Fibroblast of skin of right quadriceps (primary cell): Measurements from ENCODE around the gene SDHAF3.
"Not testable (repeated sequence)": the region's sequence is repeated elsewhere in the genome, so short reads cannot be mapped to it uniquely, and the experiment has no call there.

ENCODE experiments used
- DNase-seq: peaks from one replicate; pipeline ENCODE4 v3.0.0-alpha.2; 2013

SDHAF3 gene

DNA sequence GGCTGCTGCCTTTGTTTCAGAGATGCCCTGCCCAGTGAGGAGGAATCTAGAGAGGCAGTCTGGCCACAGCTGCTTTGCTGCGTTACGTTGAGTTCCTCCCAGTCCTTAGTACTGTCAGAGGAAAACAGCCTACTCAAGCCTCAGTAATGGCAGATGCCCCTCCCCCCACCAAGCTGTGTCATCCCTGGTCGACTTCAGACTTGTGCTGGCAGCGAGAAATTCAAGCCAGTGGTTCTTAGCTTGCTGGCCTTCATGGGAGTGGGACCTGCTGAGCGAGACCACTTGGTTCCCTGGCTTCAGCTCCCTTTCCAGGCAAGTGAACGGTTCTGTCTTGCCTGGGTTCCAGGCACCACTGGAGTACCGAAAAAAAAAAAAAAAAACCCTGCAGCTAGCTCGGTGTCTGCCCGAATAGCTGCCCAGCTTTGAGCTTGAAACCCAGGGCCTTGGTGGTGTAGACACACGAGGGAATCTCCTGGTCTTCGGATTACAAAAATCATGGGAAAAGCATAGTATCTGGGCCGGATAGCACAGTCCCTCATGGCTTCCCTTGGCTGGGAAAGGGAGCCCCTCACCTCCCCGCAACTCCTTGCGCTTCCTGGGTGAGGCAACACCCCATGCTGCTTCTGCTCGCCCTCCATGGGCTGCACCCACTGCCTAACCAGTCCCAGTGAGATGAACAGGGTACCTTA is 9.1 kb downstream of the SDHAF3 start:
- peak; percentile 18 for DNase-seq

- no peak for DNase-seq
These were observed 11.2 kb downstream of the SDHAF3 start for GRCh38 chr7:97128736-97129135.

- no peak for DNase-seq
These were observed 13.1 kb downstream of the SDHAF3 start for GRCh38 chr7:97130417-97131139.

DNA sequence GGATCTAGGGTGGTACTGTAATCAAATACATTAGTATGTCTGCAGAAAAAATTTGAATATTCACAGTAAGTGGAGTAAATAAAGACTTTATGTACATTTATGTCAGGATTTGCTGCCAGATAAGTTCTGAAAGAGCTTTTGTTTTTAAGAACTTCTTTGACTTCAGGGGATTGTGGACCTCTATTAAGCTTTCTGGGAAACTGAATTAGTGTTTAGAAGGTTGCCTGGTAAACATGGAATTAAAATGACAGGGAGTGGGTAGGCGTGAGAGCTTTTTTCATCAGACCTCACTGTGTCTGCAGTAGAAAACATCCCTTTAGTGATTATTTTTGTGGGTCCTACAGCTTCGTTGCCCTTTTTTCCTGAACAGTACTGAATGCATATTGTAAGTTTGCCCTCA is 15.7 kb downstream of the SDHAF3 start:
- DNase-seq, result no peak

DNA sequence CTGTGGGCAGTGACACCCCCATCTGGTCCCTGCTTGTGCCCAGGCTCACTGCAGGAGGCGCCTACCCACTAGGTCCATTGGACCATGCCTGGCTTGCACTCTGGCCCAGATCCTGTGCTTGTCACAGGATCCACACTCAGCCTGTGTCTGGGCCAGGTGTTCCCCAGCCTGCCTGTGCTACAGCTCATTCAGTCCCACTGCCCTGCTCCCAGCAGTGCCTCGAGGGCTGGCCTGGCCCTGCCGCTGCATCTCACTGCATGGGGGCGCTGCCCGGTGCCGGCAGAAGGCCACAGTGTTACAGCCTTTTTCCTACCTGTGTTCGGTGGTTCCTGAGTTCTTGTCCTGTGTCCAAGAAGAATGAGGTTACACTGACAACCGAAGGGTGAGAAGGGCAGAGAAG is 21.3 kb downstream of the SDHAF3 start:
- no peak for DNase-seq

GRCh38 chr7:97145068-97145467 is 27.6 kb downstream of the SDHAF3 start:
- peak; percentile 26 for DNase-seq

- no peak for DNase-seq
These were observed 32.3 kb downstream of the SDHAF3 start for GRCh38 chr7:97149843-97150242.

- no peak for DNase-seq
These were observed 38.5 kb downstream of the SDHAF3 start for GRCh38 chr7:97155897-97156418.

- DNase-seq, result not testable (repeated sequence)
These were observed 42.5 kb downstream of the SDHAF3 start for GRCh38 chr7:97159984-97160383.

DNA sequence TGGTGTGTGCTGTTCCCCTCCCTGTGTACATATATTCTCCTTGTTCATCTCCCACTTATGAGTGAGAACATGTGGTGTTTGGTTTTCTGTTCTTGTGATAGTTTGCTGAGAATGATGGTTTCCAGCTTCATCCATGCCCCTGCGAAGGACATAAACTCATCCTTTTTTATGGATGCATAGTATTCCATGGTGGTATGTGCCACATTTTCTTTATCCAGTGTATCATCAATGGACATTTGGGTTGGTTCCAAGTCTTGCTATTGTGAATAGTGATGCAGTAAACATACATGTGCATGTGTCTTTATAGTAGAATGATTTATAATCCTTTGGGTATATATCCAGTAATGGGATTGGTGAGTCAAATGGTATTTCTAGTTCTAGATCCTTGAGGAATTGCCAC is 44.1 kb downstream of the SDHAF3 start:
- not testable (repeated sequence) for DNase-seq

GRCh38 chr7:97166308-97166707 is 48.8 kb downstream of the SDHAF3 start:
- no peak for DNase-seq

DNA sequence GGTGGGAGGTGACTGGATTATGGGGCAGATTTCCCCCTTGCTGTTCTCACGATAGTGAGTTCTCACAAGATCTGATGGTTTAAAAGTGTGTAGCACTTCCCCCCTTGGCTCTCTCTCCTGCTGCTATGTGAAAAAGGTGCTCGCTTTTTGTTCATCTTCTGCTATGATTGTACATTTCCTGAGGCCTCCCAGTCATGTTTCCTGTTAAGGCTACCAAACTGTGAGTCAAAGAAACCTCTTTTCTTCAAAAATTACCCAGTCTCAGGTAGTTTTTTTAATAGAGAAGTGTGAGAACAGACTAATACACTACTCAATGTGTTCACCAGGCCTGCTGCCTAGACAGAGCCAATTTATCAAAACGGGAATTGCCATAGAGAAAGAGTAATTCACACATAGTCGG is 49.7 kb downstream of the SDHAF3 start:
- no peak for DNase-seq

GRCh38 chr7:97167749-97168148 is 50.3 kb downstream of the SDHAF3 start:
- DNase-seq, result no peak

DNA sequence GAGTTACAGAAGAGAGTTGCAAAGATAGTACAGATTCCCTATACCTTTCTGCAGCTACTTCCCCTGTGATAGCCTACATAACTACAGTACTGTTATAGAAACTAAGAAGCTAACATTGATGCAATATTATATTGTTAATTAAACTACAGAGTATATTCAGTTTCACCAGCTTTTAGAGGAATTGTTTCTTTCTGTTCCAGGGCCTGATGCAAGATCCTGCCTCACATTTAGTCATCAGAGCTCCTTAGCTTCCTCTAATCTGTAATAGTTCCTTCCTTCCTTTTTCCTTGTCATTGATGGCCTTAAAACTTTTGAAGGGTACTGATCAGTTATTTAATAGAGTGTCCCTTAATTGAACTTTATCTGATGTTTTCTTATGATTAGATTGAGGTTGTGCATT is 56.8 kb downstream of the SDHAF3 start:
- DNase-seq, result no peak

DNA sequence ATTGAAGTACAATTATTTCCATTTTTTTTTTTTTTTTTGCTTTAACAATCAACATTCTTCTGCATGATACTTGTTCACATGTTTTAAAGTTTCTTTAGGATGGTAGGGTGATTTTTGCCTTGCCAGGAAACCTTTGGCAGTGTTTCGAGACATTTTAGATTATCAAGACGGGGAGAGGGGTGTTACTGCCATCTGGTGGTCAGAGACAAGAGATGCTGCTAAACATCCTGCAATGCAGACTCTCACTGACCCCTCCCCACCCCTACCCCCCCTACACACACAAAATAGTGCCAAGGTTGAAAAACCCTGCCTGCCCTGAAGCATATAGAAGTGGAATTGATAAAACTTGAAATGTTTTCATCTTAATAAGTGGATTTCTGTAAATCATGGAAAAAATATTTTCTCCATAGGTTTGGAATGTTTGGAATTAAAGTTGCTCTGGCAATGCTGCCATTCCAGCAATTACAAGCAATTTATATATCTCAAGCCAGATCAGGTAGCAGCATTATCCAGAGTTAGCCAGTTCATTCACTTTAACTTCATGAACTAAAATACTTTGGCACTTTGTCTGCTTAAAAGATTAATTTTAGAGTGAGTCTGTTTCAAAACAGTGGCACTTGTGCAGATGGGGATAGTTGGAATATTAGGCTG is 62.1 kb downstream of the SDHAF3 start:
- peak; percentile 62 for DNase-seq

- peak; percentile 21 for DNase-seq
These were observed 69.6 kb downstream of the SDHAF3 start for GRCh38 chr7:97187067-97187466.

DNA sequence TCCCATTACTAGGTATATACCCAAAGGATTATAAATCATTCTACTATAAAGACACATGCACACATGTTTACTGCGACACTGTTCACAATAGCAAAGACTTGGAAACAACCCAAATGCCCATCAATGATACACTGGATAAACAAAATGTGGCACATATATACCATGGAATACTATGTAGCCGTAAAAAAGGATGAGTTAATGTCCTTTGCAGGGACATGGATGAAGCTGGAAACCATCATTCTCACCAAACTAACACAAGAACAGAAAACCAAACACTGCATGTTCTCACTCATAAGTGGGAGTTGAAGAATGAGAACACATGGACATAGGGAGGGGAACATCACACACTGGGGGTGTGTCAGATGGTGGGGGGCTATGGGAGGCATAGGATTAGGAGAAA is 78.7 kb downstream of the SDHAF3 start:
- DNase-seq, result not testable (repeated sequence)

DNA sequence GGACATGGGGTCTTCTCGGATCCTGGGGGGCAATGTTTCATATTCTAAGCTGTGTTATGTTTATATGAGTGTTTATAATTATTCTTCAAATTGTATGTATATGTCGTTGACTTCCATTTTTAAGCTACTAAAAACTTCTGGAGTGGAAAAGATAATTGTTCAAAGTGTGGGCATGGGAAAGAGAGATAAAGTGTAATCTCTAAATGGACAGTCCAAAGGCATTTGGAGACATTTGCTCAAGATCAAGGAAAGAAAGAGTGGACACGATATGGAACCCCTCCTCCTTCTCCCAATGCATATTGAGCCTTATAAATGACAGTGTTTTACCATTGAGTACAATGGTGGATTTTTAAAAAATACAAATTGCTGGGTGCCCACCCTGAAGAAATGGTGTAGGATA is 81.1 kb downstream of the SDHAF3 start:
- no peak for DNase-seq

DNA sequence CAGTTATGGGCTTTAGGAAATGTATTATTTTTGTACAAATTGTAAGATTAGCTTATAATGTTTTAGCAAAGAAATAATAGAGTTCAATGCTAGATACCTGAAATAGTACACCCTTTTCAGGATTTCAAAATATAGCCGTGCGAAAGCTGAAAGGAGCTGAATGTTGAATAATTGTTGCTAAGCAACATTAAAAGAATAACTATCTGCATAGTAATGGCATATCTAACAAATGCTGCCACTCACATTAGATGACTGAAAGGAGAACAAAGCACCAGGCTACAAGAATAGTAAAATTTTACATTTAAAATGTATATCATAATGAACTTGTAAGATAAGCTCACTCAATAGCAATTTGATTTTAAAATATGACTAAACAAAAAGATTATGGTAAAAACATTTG is 82.5 kb downstream of the SDHAF3 start:
- DNase-seq, result no peak

DNA sequence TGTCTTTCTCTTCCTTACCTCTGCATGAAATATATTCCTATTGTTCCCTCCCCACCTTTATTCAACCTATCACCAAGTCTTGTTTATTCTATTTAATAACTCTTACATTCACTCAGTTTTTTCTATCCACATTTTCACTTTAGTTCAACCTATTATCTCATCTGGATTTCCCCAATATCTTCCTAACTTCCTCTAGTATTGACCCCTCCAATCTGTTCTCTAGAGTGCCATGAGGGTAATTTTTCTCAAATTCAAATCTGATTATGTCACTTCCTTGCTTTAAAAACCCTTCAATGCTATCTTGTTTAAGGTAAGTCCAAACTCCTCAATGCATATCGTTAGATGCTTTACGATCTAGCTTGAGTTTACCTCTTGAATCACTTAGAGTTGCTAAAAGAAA is 86.5 kb downstream of the SDHAF3 start:
- DNase-seq, result no peak

DNA sequence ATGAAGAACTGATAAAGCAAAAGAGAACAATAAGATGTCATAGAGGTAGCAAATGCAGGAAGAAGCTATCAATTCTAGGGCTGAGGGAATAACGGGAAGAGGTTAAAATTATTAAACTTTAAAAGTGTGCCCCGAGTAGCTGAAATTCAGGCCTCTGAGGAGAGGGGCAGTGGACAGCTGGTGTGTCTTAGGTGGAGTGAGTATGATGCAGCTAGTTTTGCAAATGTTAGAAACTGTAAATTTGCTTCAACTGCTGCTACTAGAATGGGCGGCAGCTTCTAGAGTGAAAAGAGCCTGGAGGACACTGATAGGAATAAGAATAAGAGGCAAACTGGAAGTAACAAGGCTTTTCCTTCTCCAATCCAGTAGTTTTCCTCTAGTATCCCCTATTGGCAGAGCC is 87.3 kb downstream of the SDHAF3 start:
- DNase-seq, result no peak

DNA sequence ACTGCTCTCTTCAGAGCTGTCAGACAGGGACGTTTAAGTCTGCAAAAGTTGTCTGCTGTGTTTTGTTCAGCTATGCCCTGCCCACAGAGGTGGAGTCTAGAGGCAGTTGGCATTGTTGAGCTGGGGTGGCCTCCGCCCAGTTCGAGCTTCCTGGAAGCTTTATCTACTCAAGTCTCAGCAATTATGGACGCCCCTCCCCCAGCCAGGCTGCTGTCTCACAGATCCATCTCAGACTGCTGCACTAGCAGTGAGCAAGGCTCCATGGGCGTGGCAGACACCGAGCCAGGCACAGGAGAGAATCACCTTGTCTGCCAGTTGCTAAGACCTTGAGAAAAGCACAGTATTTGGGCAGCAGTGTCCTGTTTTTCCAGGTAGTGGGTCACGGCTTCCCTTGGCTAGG is 98.1 kb downstream of the SDHAF3 start:
- DNase-seq, result no peak

GRCh38 chr7:97218767-97219166 is 101.3 kb downstream of the SDHAF3 start:
- DNase-seq, result no peak

GRCh38 chr7:97219237-97219636 is 101.7 kb downstream of the SDHAF3 start:
- no peak for DNase-seq
